ELR (cell line): ENCODE data around the gene CYP4F3.
"Not testable (repeated sequence)": the region's sequence is repeated elsewhere in the genome, so short reads cannot be mapped to it uniquely, and the experiment has no call there.

ENCODE experiments used
- DNase-seq: peaks from one replicate; pipeline ENCODE4 v3.0.0-alpha.2; 2015; ENCODE audit warnings: low read depth

Gene CYP4F3

GRCh38 chr19:15666883-15667282 lies 26.2 kb downstream of the CYP4F3 start:
- DNase-seq = no peak

- no peak for DNase-seq
Observed at GRCh38 chr19:15669440-15669839, 28.7 kb downstream of the CYP4F3 start.

- no peak for DNase-seq
Observed at GRCh38 chr19:15669891-15670290, 29.2 kb downstream of the CYP4F3 start.

- no peak for DNase-seq
Observed at GRCh38 chr19:15671237-15671821, 30.6 kb downstream of the CYP4F3 start.

GRCh38 chr19:15671891-15672579 lies 31.3 kb downstream of the CYP4F3 start:
- no peak for DNase-seq

GRCh38 chr19:15672580-15673175 lies 32.0 kb downstream of the CYP4F3 start, which contains the start of gene CYP4F12:
TSS of gene CYP4F12 (plus strand) at chr19:15673087. CDS start at chr19:15673530, 443 bp downstream.
- peak; percentile 1 for DNase-seq

GRCh38 chr19:15673176-15673654 lies 32.5 kb downstream of the CYP4F3 start:
- DNase-seq = no peak

- no peak for DNase-seq
Observed at GRCh38 chr19:15675560-15675959, 34.9 kb downstream of the CYP4F3 start.

GRCh38 chr19:15679089-15679488 lies 38.4 kb downstream of the CYP4F3 start:
- DNase-seq = no peak

GRCh38 chr19:15679865-15680264 lies 39.2 kb downstream of the CYP4F3 start:
- not testable (repeated sequence) for DNase-seq

- no peak for DNase-seq
Observed at GRCh38 chr19:15680478-15681322, 40.0 kb downstream of the CYP4F3 start.

GRCh38 chr19:15683411-15683810 lies 42.7 kb downstream of the CYP4F3 start:
- no peak for DNase-seq

GRCh38 chr19:15684828-15685227 lies 44.1 kb downstream of the CYP4F3 start:
- no peak for DNase-seq

GRCh38 chr19:15696654-15697194 lies 56.0 kb downstream of the CYP4F3 start:
- DNase-seq = no peak

GRCh38 chr19:15701757-15702533 lies 61.2 kb downstream of the CYP4F3 start:
- no peak for DNase-seq

GRCh38 chr19:15702534-15702930 lies 61.8 kb downstream of the CYP4F3 start:
- DNase-seq = peak; percentile 5
